MM.1S (cell line): ENCODE results near the gene RASSF1.
A peak's percentile ranks its signal among the peaks of the same experiment; 100 is the strongest.

ENCODE experiments used
- DNase-seq: peaks from one replicate; pipeline ENCODE4 v3.0.0-alpha.2; 2015
- H2AFZ ChIP-seq: fragments of 300-600 bp; sonication (generic); 2 replicates; pipeline ENCODE4 v1.6.0; 2016; ENCODE audit warnings: antibody characterized with exemption, low read length
- H3F3A ChIP-seq: fragments of 300-600 bp; sonication (generic); 2 replicates; pipeline ENCODE4 v1.6.1; 2016; ENCODE audit warnings: mild to moderate bottlenecking, antibody characterized with exemption, low read length, moderate library complexity, mixed read lengths; ENCODE audit not compliant: insufficient read depth
- H3K27ac ChIP-seq: fragments of 300-600 bp; sonication (generic); 2 replicates; pipeline ENCODE4 v1.5.1; 2016; ENCODE audit warnings: mild to moderate bottlenecking, low read length
- H3K27me3 ChIP-seq: fragments of 300-600 bp; sonication (generic); replicated peaks from 2 replicates; pipeline ENCODE4 v1.6.0; 2016; ENCODE audit warnings: low read length; ENCODE audit not compliant: insufficient read depth
- H3K36me3 ChIP-seq: fragments of 300-600 bp; sonication (generic); replicated peaks from 2 replicates; pipeline ENCODE4 v1.6.1; 2016; ENCODE audit warnings: mild to moderate bottlenecking, low read length, mixed read lengths; ENCODE audit not compliant: insufficient read depth
- H3K4me1 ChIP-seq: fragments of 300-600 bp; sonication (generic); 2 replicates; pipeline ENCODE4 v1.6.1; 2016; ENCODE audit warnings: low read length, mixed read lengths
- H3K4me2 ChIP-seq: fragments of 300-600 bp; sonication (generic); 2 replicates; pipeline ENCODE4 v1.6.0; 2016; ENCODE audit warnings: low read depth, low read length
- H3K4me3 ChIP-seq: fragments of 300-600 bp; sonication (generic); 2 replicates; pipeline ENCODE4 v1.5.1; 2016; ENCODE audit warnings: low read length, mixed read lengths
- H3K79me2 ChIP-seq: fragments of 300-600 bp; sonication (generic); 2 replicates; pipeline ENCODE4 v1.6.1; 2016; ENCODE audit warnings: mixed run types, low read length, mixed read lengths
- H3K9ac ChIP-seq: fragments of 300-600 bp; sonication (generic); 2 replicates; pipeline ENCODE4 v1.6.1; 2016; ENCODE audit warnings: low read length, mixed read lengths
- H3K9me2 ChIP-seq: fragments of 300-600 bp; sonication (generic); replicated peaks from 2 replicates; pipeline ENCODE4 v1.6.1; 2016; ENCODE audit warnings: mild to moderate bottlenecking, low read length, mixed read lengths; ENCODE audit not compliant: insufficient read depth
- H3K9me3 ChIP-seq: fragments of 300-600 bp; sonication (generic); replicated peaks from 2 replicates; pipeline ENCODE4 v1.6.1; 2016; ENCODE audit warnings: mild to moderate bottlenecking, low read length, mixed read lengths; ENCODE audit not compliant: insufficient read depth
- H4K20me1 ChIP-seq: fragments of 300-600 bp; sonication (generic); 2 replicates; pipeline ENCODE4 v1.6.1; 2016; ENCODE audit warnings: mild to moderate bottlenecking, low read length, moderate library complexity, mixed read lengths; ENCODE audit not compliant: insufficient read depth
- EZH2 ChIP-seq: fragments of 300-600 bp; sonication (generic); optimal IDR thresholded peaks from 2 replicates; pipeline ENCODE3; 2017; ENCODE audit warnings: low read depth, mild to moderate bottlenecking, antibody characterized with exemption, low read length, mixed read lengths
- EZH2phosphoT487 ChIP-seq: fragments of 300-600 bp; sonication (generic); IDR thresholded peaks from 2 replicates; pipeline ENCODE4 v1.6.1; 2018; ENCODE audit warnings: antibody characterized with exemption, low read length
- TF ChIP-seq, protein P1 (sequence below): fragments of 300-600 bp; sonication (generic); IDR thresholded peaks from 2 replicates; pipeline ENCODE4 v1.5.1; 2016; ENCODE audit warnings: antibody characterized with exemption, low read length, mixed read lengths

Gene RASSF1

DNA sequence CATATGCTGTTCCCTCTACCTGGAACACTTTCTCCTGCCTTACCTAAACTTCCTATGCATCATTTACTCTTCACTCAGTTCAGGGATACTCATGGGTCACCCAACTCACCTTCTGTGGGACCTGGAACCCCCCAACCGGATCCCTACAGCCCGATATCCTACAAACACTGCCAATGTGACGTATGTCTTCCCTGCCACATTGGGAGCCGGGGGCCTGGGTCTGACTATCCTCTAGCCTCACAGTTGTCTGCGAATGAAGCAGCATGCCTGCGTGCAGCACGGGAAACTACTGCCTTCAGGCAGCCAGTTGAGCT is 9.5 kb upstream of the RASSF1 start:
- Histone ChIP-seq H3K27ac (peak overlapping the region; percentile 74; the same call in 1 of the 2 replicates), H2AFZ (peak overlapping the region; percentile 87), H3K27me3 (no peaks in the 10 kb centered on the region), H3K4me2 (peak overlapping the region; percentile 99), H3K4me3 (peak overlapping the region; percentile 81), H3K9ac (peak overlapping the region; percentile 82), H3K79me2 (peaks cover 53% of the 10 kb centered on the region), H3K9me3 (no peaks in the 10 kb centered on the region), H3K4me1 (peaks cover 21% of the 10 kb centered on the region; the same call in 1 of the 2 replicates), H3K9me2 (no peaks in the 10 kb centered on the region), H3F3A (0 out of 2 replicates have a peak, but pooled peaks cover 8% of the 10 kb centered on the region), H4K20me1 (no peaks in the 10 kb centered on the region), H3K36me3 (no peaks in the 10 kb centered on the region)
- TF ChIP-seq EZH2 (no peak), EZH2phosphoT487 (no peak)
- TF ChIP-seq, protein P1, sequence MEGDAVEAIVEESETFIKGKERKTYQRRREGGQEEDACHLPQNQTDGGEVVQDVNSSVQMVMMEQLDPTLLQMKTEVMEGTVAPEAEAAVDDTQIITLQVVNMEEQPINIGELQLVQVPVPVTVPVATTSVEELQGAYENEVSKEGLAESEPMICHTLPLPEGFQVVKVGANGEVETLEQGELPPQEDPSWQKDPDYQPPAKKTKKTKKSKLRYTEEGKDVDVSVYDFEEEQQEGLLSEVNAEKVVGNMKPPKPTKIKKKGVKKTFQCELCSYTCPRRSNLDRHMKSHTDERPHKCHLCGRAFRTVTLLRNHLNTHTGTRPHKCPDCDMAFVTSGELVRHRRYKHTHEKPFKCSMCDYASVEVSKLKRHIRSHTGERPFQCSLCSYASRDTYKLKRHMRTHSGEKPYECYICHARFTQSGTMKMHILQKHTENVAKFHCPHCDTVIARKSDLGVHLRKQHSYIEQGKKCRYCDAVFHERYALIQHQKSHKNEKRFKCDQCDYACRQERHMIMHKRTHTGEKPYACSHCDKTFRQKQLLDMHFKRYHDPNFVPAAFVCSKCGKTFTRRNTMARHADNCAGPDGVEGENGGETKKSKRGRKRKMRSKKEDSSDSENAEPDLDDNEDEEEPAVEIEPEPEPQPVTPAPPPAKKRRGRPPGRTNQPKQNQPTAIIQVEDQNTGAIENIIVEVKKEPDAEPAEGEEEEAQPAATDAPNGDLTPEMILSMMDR: no peak
- no peak for DNase-seq

GRCh38 chr3:50347187-50347813 is 6.7 kb upstream of the RASSF1 start:
- Histone ChIP-seq H3K36me3 (no peaks in the 10 kb centered on the region), H3K4me1 (peaks cover 23% of the 10 kb centered on the region; the same call in 1 of the 2 replicates), H3F3A (0 out of 2 replicates have a peak, but pooled peaks cover 2% of the 10 kb centered on the region), H3K79me2 (peaks cover 30% of the 10 kb centered on the region), H4K20me1 (no peaks in the 10 kb centered on the region), H3K9me3 (no peaks in the 10 kb centered on the region), H3K4me2 (no peak overlapping the region), H3K9me2 (no peaks in the 10 kb centered on the region), H3K4me3 (no peak overlapping the region), H3K27me3 (no peaks in the 10 kb centered on the region), H3K9ac (no peak overlapping the region), H3K27ac (no peak overlapping the region), H2AFZ (no peak overlapping the region)
- peak; percentile 78 for DNase-seq
- TF ChIP-seq, protein P1: peak; percentile 55
- no peak for TF ChIP-seq EZH2phosphoT487

DNA sequence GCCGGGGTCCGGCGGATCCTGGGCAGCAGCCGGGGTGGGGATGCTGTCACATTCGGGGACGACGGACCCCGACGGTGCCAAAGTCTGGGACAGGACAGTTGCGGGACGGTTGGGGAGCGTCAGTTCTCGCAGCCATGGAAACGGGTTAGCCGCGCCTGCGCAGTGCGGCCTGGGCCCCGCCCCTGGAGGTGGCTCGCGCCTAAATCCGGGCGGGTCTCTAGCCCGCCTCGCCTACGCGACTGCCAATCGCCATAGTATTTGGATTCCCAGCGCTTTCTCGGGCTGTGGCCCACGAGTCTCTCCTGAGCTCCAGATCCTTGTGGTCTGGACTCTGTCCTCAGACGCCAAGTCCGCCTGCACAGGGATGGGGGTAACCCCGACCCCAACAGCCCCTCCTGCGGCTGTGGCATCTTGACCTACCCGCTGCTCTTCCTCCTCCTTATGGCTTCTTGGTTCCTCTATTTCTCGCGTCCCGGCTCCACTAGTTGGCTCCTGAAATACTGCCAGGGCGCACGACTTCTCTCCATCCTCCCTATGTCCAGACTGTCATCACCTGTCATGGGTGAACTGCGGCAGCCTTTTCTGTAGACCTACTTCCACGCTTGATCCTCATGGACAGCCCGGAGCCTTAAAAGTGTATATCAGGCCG is 5.1 kb upstream of the RASSF1 start, which contains the start of gene ZMYND10:
TSS of gene ZMYND10 (minus strand) at position 147 of the 649 bp plus-strand sequence. CDS start 153 bp downstream, outside the sequence.
- Histone ChIP-seq H3F3A (0 out of 2 replicates have a peak, but pooled peaks cover 2% of the 10 kb centered on the region), H3K4me3 (peak within 1 kb of the TSS; percentile 61), H3K9me3 (no peaks in the 10 kb centered on the region), H3K9ac (peak within 1 kb of the TSS; percentile 36), H3K4me1 (peaks cover 16% of the 10 kb centered on the region; the same call in 1 of the 2 replicates), H3K36me3 (no peaks in the 10 kb centered on the region), H3K79me2 (peaks cover 19% of the 10 kb centered on the region), H3K27me3 (0 out of 2 replicates have a peak, but pooled peaks cover under 1% of the 10 kb centered on the region), H4K20me1 (no peaks in the 10 kb centered on the region), H3K4me2 (peak within 1 kb of the TSS; percentile 85), H3K27ac (no peak within 1 kb of the TSS), H2AFZ (peak within 1 kb of the TSS; percentile 73), H3K9me2 (no peaks in the 10 kb centered on the region)
- TF ChIP-seq EZH2: no peak
- no peak for TF ChIP-seq EZH2phosphoT487
- TF ChIP-seq, protein P1: no peak
- DNase-seq: peak; percentile 66
